Measurements from ENCODE around the gene NHLH2.

The NHLH2 gene

GRCh38 chr1:115797486-115797885 is 43.4 kb downstream of the NHLH2 start:
- TF ChIP-seq POLR2AphosphoS5 (IDR thresholded peaks at IDR 0.05; ENCODE audit: low read depth, low read length) (no peak), REST (IDR thresholded peaks at IDR 0.05; ENCODE audit: insufficient read depth in 1 of 2, low read depth in 2 of 2, low read length in 2 of 2) (no peak), SIN3A (IDR thresholded peaks at IDR 0.05; ENCODE audit: borderline replicate concordance, insufficient read depth, low read length) (no peak), FOXP2 (optimal IDR thresholded peaks at IDR 0.05; ENCODE audit: borderline replicate concordance, extremely low read depth, extremely low read length, insufficient read depth) (no peak), TAF1 (IDR thresholded peaks at IDR 0.05; ENCODE audit: borderline replicate concordance, insufficient read depth, low read length) (no peak)

GRCh38 chr1:115796897-115797296 is 44.0 kb downstream of the NHLH2 start:
- TF ChIP-seq POLR2AphosphoS5 (IDR thresholded peaks at IDR 0.05; ENCODE audit: low read depth, low read length) = no peak

GRCh38 chr1:115796036-115796435 is 44.9 kb downstream of the NHLH2 start:
- no peak for TF ChIP-seq FOXP2 (optimal IDR thresholded peaks at IDR 0.05; ENCODE audit: borderline replicate concordance, extremely low read depth, extremely low read length, insufficient read depth)
- TF ChIP-seq SIN3A (IDR thresholded peaks at IDR 0.05; ENCODE audit: borderline replicate concordance, insufficient read depth, low read length) = no peak
- no peak for TF ChIP-seq POLR2AphosphoS5 (IDR thresholded peaks at IDR 0.05; ENCODE audit: low read depth, low read length)
- TF ChIP-seq REST (IDR thresholded peaks at IDR 0.05; ENCODE audit: insufficient read depth in 1 of 2, low read depth in 2 of 2, low read length in 2 of 2) = no peak
- no peak for TF ChIP-seq TAF1 (IDR thresholded peaks at IDR 0.05; ENCODE audit: borderline replicate concordance, insufficient read depth, low read length)

GRCh38 chr1:115794976-115795639 is 45.8 kb downstream of the NHLH2 start:
- TF ChIP-seq REST (IDR thresholded peaks at IDR 0.05; ENCODE audit: insufficient read depth in 1 of 2, low read depth in 2 of 2, low read length in 2 of 2) (no peak), FOXP2 (optimal IDR thresholded peaks at IDR 0.05; ENCODE audit: borderline replicate concordance, extremely low read depth, extremely low read length, insufficient read depth) (no peak), SIN3A (IDR thresholded peaks at IDR 0.05; ENCODE audit: borderline replicate concordance, insufficient read depth, low read length) (no peak), TAF1 (IDR thresholded peaks at IDR 0.05; ENCODE audit: borderline replicate concordance, insufficient read depth, low read length) (no peak), POLR2AphosphoS5 (IDR thresholded peaks at IDR 0.05; ENCODE audit: low read depth, low read length) (no peak)

- TF ChIP-seq POLR2AphosphoS5 (IDR thresholded peaks at IDR 0.05; ENCODE audit: low read depth, low read length) = no peak
- TF ChIP-seq REST (IDR thresholded peaks at IDR 0.05; ENCODE audit: insufficient read depth in 1 of 2, low read depth in 2 of 2, low read length in 2 of 2) = no peak
- TF ChIP-seq TAF1 (IDR thresholded peaks at IDR 0.05; ENCODE audit: borderline replicate concordance, insufficient read depth, low read length) = no peak
- no peak for TF ChIP-seq SIN3A (IDR thresholded peaks at IDR 0.05; ENCODE audit: borderline replicate concordance, insufficient read depth, low read length)
- no peak for TF ChIP-seq FOXP2 (optimal IDR thresholded peaks at IDR 0.05; ENCODE audit: borderline replicate concordance, extremely low read depth, extremely low read length, insufficient read depth)
Observed at GRCh38 chr1:115793162-115793561, 47.8 kb downstream of the NHLH2 start.
